ENCODE results near the gene ELMO1. TPM values are rescaled to one million over a fixed set of nuclear protein-coding genes. Genes with fewer than 3 reads are reported as not detected.

The ELMO1 gene
- total RNA-seq, 1 experiment from 2014 or later, result 137 TPM

Small RNA genes lying within 50 kb of the gene (small RNA-seq; reads per million reads assigned to genes)
- not detected for gene MIR1200
- gene RF00019, result not detected
- gene RF00432, result not detected
- not detected for gene RNU6-565P

Other genes with a start within 250 kb of the ELMO1 start
- gene GPR141, start 234.9 kb upstream of the ELMO1 start, total RNA-seq (2014; rRNA removed; shearing (Covaris generic); ENCODE audit: low replicate concordance), result not detected in 2 replicates